NCI-H146 treated with DMSO at 0.1 percent for 48 hours (cell line): ENCODE data around the gene TMEM250.

ENCODE experiments used
- DNase-seq: peaks from one replicate; lab custom pipeline; 2025; ENCODE audit not compliant: unreplicated experiment; lab: John Stamatoyannopoulos, UW

Gene TMEM250

GRCh38 chr9:136096505-136097001 is 22.1 kb downstream of the TMEM250 start:
- no peak for DNase-seq

- peak; percentile 15 for DNase-seq
Observed at GRCh38 chr9:136095070-136096058, 23.3 kb downstream of the TMEM250 start, which contains the start of gene NACC2. NACC2 (minus strand) TSS chr9:136095289; CDS start chr9:136050521, 44,768 bp downstream.

DNA sequence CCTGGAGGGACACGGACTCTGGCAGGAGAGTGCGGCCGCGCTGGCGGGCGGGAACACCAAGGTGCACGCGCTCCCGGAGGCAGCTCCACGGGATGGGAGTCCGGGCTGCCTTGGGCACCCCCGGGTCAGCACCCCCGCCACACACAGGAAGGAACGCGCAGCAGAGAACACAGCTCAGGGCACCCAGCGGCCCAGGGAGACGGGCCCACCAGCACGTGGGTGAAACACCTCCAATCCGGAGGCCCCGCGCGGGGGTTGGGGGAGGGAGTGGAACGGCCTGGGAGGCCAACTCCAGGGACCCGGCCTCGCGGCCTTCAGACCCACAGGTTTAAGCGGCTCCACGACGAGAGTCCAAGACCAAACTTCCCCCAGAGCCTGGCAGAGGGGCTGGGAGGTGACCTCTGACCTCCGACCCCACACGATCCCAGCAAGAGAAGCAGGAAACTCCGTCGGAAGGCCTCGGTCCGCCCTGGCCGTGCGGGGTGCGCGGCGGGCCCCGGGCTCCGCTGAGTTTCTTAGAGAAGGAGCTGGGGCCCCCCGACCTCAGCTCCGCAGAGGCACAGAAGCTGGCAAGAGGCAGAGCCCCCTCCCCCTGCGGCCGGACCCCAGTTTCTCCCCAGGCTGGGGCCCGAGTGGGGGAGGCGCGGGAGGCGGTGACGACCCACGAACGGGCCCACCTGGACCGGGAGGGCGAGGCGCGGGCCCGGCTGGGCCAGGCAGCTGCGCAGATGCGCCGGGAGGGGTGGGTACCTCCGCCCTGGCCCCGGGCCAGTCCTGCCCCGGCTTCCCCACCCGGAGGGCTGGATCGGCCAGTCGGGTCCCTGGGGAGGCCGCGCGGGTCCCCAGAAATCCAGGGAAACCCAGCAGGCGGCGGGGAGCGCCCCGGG is 24.4 kb downstream of the TMEM250 start:
- DNase-seq, result no peak

DNA sequence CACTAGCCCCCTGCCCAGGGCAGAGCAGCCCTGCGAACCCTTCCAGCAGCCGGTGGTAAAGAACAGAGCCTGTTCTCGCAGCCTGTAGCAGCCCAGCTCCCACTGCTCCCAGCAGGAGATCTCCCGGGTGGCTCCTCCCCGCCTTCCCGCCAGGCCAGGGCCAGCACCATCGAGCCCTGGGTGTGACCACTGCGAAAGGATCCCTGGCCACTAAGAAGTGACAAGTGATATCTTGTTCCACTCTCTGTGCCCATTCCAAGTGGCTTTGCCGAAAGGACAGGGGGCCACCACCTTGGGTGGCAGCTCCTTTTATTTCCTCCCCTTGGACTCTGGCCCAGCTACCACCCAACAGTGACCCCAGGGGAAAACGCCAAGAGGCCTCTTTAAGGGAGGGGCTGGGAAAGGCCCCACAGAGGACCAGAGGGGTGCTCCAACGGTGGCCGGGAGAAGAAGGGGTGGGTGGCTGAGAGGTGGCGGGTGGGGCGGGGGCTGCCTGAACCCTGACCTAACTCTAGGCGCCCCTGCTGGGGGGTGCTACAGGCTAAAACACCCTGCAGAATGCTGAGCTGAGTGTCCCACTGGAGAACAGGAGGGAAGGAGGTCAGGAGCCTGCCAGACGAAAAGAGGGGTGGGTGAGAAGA is 25.2 kb downstream of the TMEM250 start:
- no peak for DNase-seq

- DNase-seq, result no peak
Observed at GRCh38 chr9:136092741-136093140, 25.9 kb downstream of the TMEM250 start.

DNA sequence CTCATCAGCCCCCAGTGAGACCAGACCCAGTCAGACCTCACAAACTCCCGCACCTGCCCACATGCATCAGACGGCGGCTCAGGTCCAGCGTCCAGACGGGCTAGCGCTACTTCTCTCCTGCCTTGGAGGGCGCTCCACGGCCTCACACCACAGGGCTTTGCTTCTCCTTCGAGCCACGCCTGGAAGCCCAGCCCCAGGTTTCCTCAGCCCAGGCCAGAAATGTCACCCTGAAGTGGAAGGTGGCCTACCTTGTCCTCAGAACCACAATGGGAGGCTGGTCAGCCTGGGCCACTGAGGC is 26.4 kb downstream of the TMEM250 start:
- DNase-seq, result no peak

DNA sequence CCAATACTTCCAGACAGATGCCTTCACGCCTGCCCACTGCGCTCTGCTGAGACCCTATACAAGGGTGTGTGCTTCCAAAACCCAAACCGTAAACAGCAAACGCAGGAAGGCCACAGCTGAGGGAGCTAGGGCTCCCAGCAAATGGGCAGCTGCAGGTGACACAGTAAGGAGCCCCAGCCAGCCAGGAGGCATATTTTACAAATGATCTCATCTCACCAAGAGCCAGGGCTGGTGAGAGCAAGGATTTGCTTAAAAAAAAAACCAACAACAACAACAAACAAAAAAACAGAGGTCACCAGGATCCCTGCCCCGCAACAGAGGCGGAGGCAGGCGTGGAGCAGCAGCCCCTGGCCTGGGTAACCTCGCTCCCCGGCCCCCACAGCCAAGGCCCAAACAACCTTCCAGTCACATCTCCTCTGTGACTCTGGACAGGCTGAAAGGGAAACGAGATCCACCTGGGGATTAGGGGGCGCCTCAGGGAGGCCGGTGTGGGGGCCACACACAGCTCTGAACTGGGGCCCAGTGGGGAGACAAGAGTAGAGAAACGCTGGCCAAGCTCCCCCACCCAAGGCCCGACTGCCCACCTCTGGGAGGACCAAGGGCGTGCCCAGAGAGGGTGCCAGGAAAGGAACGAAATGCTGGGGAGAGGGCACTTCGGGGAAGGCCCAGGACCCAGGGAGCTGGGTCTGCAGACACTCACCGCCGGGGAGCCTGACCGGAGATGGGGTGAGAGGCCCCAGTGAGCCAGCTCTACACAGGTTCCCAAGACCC is 26.9 kb downstream of the TMEM250 start:
- DNase-seq, result no peak

GRCh38 chr9:136090768-136091581 is 27.7 kb downstream of the TMEM250 start:
- no peak for DNase-seq

- no peak for DNase-seq
Observed at GRCh38 chr9:136090056-136090735, 28.5 kb downstream of the TMEM250 start.

DNA sequence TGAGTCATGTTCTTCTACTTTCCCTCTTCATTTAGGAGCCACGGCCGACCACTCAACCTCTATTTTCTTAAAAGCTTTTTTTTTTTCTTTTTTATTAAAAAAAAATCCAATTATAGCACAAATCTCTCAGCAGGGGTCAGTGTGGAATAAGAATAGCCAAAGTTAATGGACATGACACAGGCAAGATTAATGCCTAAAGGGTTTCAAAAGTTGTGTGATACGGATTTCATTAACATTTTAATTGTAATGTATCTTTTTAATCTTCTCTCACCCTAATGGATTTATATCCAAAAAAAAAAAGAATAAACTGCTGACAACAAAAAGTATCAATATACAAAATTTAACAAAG is 29.0 kb downstream of the TMEM250 start:
- no peak for DNase-seq

DNA sequence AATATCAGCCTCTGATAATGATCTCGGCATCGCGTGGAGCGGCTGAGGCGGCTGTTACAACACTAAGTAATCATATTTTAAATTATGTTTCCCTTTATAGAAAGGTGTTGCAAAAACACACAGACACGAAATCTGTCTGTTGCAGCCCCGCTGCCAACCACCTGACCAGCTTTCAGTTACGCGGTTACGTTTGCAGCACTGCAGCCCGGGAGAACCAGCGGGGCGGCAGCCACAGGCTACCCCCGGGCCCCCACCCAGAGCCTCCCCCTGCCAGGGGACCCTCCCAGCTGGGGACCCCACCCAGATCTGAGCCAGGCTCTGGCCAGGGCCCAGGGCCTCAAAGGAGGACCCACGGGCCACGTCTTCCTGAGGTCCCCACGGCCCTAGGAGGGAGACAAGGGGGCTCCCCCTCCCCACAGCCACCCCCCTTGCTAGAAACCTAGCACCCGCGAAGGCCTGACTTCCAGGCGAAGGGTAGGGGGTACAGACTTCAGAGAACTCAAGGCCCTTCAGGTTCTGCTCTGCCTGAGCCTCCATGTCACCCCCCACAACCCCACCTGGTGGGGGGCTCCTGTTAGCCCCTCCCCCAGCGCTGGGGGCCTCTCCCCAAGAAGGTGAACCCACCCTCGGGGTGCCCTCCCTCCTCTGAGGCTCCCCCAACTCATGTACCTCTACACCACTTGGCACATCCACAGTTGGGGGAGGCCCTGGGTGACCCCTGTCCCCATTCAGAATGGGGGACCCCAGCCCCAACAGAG is 29.6 kb downstream of the TMEM250 start:
- no peak for DNase-seq

- DNase-seq, result no peak
Observed at GRCh38 chr9:136088481-136088938, 30.2 kb downstream of the TMEM250 start.

DNA sequence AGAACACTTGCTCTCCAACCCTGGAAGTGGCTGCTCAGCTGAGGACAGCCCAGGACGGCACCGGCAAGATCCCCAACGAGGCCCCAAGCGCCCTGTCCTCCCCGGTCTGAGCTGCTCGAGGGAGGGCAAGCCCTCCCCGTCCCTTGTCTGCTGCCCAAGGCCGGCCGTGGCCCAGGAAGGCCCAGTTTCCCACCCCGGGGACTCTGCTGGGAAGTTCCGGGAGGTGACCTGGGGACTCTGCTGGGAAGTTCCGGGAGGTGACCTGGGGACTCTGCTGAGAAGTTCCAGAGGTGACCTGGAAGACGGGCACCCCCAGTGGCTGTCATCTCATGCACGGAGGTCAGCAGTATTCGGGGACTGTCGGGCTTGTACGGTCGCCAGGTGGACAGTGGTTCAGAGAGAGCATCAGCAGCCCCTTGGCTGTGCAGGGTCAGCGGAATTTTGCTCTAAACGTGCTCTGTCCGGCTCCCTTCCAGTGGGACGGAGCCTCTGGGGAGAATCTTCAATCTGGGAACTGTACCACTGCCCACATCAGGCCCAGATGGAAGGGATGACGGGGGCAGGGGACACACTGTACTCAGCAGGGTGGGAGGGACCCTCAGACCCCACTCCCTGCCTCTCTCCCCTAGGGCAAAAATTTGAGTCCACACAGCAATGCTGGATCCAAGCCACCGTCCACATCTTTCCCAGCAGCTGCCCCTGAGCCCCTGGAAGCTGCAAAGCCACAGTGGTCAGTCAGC is 30.8 kb downstream of the TMEM250 start:
- DNase-seq, result no peak

DNA sequence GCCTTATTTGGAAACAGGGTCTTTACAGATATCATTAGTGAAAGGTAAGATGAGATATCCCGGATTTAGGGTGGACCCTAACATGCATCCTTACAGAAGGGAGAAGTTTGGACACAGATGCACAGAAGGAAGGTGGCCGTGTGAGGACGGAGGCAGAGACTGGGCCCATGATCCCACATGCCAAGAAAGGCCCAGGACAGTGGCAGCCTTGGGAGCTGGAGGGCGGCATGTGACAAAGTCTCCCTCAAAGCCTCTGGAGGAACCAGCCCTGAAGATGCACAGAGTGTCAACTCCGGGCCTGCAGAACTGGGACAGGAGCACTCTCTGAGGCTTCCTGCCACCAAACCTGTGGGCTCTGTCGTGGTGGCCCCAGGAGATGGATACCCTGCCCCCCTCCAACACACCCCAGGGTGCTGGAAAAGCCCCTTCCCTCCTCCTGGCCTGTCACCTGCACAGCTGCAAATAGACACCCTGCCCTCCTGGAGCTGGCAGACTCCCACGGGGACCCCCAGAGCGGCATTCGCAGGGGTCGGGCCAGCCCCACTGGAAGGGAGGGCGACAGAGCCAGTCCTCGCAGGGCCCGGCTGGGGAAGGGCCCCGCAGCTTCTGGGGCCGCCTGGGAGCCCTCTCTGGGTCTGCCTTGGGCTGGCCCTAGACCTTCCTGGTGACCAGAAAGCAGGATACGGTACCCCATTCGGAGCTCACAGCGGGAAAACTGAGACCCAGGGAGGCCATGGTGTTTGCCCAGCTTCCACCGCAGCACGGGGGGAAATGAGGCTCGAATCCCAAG is 31.5 kb downstream of the TMEM250 start:
- DNase-seq, result no peak

DNA sequence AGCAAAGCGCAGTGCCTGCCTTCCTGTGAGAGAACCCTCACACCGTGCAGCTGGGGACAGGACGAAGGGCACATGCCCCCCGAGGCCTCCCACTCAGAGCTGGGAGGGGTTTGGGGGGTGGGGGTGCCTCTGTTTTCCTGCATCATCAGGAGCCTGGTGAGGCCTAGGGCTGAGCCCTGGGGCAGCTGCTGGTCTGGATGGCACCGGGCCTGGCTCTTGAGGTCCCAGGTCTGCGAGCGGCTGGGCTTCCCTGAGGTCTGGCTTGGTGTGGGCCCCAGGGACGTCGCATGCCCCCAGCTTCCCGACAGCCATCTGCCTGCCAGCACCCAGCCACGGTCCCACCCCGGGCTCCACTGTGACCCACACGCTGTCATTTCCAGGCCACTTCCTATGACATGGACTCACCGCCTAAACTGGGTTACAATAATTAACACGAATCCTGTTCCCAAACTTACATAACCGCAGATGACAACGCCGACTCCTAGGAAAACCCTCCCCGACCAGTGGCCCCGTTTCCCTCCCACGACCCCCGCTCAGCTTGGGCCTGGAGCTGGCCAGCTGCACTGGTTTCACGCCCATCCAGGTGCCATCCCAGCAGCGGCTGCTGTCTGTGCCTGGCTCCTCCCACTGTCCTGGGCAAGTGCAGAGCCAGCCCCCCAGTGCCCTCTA is 32.3 kb downstream of the TMEM250 start:
- no peak for DNase-seq

DNA sequence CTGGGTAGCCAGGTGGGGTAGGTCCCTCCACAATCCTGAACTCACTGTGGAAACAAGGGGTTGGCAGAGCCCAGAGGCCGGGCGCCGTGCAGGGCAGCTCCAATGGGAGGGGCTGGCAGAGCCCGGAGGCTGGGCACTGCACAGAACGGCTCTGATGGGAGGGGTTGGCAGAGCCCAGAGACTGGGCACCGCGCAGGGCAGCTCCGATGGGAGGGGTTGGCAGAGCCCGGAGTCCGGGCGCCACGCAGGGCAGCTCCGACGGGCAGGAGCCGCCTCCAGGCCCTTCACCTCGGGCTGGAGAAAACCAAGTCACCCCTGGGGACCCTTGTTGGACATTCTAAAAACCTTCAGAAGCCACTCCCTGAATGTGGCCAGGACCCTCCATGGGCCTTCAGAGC is 32.9 kb downstream of the TMEM250 start:
- no peak for DNase-seq
